ENCODE measurements around the gene RTN4RL2. TPM values are rescaled to one million over a fixed set of nuclear protein-coding genes. Genes with fewer than 3 reads are reported as not detected.

Gene RTN4RL2
- total RNA-seq, 1 experiment from 2014 or later, result 0.90 TPM

GRCh38 chr11:57482782-57483561 is 22.6 kb downstream of the RTN4RL2 start:
- intact Hi-C loops (cut with micrococcal nuclease; ENCODE audit: unreplicated experiment) (loop anchor here (5.0 kb wide), 1 partner anchor 136 kb away; no protein-coding TSS in a partner anchor), in situ Hi-C loops (cut with HindIII; ENCODE audit: low pct_unique_long_range_greater_than_20kb, low sequenced_read_pairs) (no loop called here)
- CTCF ChIA-PET, result interaction anchor here (1.3 kb wide), 1 partner anchor 10 kb away, joined by 3 read pairs; no protein-coding TSS in a partner anchor
- TF ChIP-seq CTCF (IDR thresholded peaks at IDR 0.05) (peak; percentile 59; the same call in 1 of the 2 replicates), TCF7L2 (IDR thresholded peaks at IDR 0.05; ENCODE audit: low read depth, low read length) (no peak), REST (IDR thresholded peaks at IDR 0.05; ENCODE audit: insufficient read depth in 1 of 2, low read depth in 2 of 2, low read length in 1 of 2) (no peak), SIN3A (IDR thresholded peaks at IDR 0.05; ENCODE audit: borderline replicate concordance, insufficient read depth, low read depth, low read length) (no peak), POLR2AphosphoS5 (IDR thresholded peaks at IDR 0.05; ENCODE audit: low read depth, low read length) (no peak)
- Histone ChIP-seq H3K27me3 (ENCODE audit: control insufficient read depth, insufficient read depth, low read length) (peaks cover 4% of the 10 kb centered on the region), H3K36me3 (ENCODE audit: control insufficient read depth, insufficient read depth, low read length) (no peaks in the 10 kb centered on the region), H3K4me3 (ENCODE audit: low read depth in 2 of 2, low read length in 2 of 2) (no peak overlapping the region; a peak in 1 of 4 replicates), H3K9me3 (ENCODE audit: control insufficient read depth, insufficient read depth, low read depth, low read length) (no peaks in the 10 kb centered on the region), H3K4me1 (ENCODE audit: control insufficient read depth, insufficient read depth, low read length) (no peaks in the 10 kb centered on the region; the same call in 1 of the 2 replicates), H3K27ac (ENCODE audit: low read length) (no peak overlapping the region)
- ATAC-seq (no peak), DNase-seq (ENCODE audit: low read depth, low spot score) (no peak)
- no TSS peak for BruUV-seq (replicated peaks)
- POLR2A ChIA-PET, result no interaction called here

- ATAC-seq (no peak), DNase-seq (ENCODE audit: low read depth, low spot score) (no peak)
- POLR2A ChIA-PET, result no interaction called here
- BruUV-seq (replicated peaks), result no TSS peak
- H3K4me3 ChIP-seq (ENCODE audit: low read depth in 2 of 2, low read length in 2 of 2), result no peak overlapping the region
- H3K4me1 ChIP-seq (ENCODE audit: control insufficient read depth, insufficient read depth, low read length), result no peaks in the 10 kb centered on the region; the same call in 1 of the 2 replicates
- CTCF ChIA-PET, result interaction anchor here (1.3 kb wide), 1 partner anchor 10 kb away, joined by 3 read pairs; no protein-coding TSS in a partner anchor
- H3K36me3 ChIP-seq (ENCODE audit: control insufficient read depth, insufficient read depth, low read length), result no peaks in the 10 kb centered on the region
- intact Hi-C loops (cut with micrococcal nuclease; ENCODE audit: unreplicated experiment), result loop anchor here (5.0 kb wide), 1 partner anchor 136 kb away; no protein-coding TSS in a partner anchor
- in situ Hi-C loops (cut with HindIII; ENCODE audit: low pct_unique_long_range_greater_than_20kb, low sequenced_read_pairs), result no loop called here
- TF ChIP-seq CTCF (IDR thresholded peaks at IDR 0.05), result no peak
- no peak for TF ChIP-seq REST (IDR thresholded peaks at IDR 0.05; ENCODE audit: insufficient read depth in 1 of 2, low read depth in 2 of 2, low read length in 1 of 2)
- no peak for TF ChIP-seq SIN3A (IDR thresholded peaks at IDR 0.05; ENCODE audit: borderline replicate concordance, insufficient read depth, low read depth, low read length)
- no peak for TF ChIP-seq POLR2AphosphoS5 (IDR thresholded peaks at IDR 0.05; ENCODE audit: low read depth, low read length)
- no peak for TF ChIP-seq TCF7L2 (IDR thresholded peaks at IDR 0.05; ENCODE audit: low read depth, low read length)
- H3K9me3 ChIP-seq (ENCODE audit: control insufficient read depth, insufficient read depth, low read depth, low read length), result no peaks in the 10 kb centered on the region
- peaks cover 3% of the 10 kb centered on the region; the same call in 1 of the 2 replicates for H3K27me3 ChIP-seq (ENCODE audit: control insufficient read depth, insufficient read depth, low read length)
- H3K27ac ChIP-seq (ENCODE audit: low read length), result no peak overlapping the region
Observed at GRCh38 chr11:57483562-57483918, 23.2 kb downstream of the RTN4RL2 start.
